Measurements from ENCODE around the gene FBXO34. TPM values are rescaled to one million over a fixed set of nuclear protein-coding genes. Genes with fewer than 3 reads are reported as not detected.

The FBXO34 gene
- total and polyA plus RNA-seq, 2 experiments from 2014 or later: 27.5 to 45.9 TPM

GRCh38 chr14:55228261-55228660 is 43.0 kb upstream of the FBXO34 start:
- H3K9me3 ChIP-seq (ENCODE audit: low read depth): no peaks in the 10 kb centered on the region
- TF ChIP-seq EZH2 (IDR thresholded peaks at IDR 0.05; ENCODE audit: borderline replicate concordance): no peak
- TF ChIP-seq CTCF (IDR thresholded peaks at IDR 0.05; ENCODE audit: poor library complexity): no peak
- TF ChIP-seq EZH2phosphoT487 (IDR thresholded peaks at IDR 0.05; ENCODE audit: low read depth, severe bottlenecking, unreplicated experiment): no peak
- no peaks in the 10 kb centered on the region for H3K79me2 ChIP-seq
- H2AFZ ChIP-seq: no peak overlapping the region
- H4K20me1 ChIP-seq (ENCODE audit: insufficient read depth, poor library complexity, severe bottlenecking): no peaks in the 10 kb centered on the region
- no peaks in the 10 kb centered on the region for H3K36me3 ChIP-seq (replicated peaks; ENCODE audit: insufficient read depth, low read depth)
- no peak overlapping the region for H3K4me3 ChIP-seq
- H3K27me3 ChIP-seq: peaks cover 5% of the 10 kb centered on the region
- no peaks in the 10 kb centered on the region for H3K9me2 ChIP-seq (replicated peaks; ENCODE audit: insufficient read depth)
- no peak overlapping the region for H3K4me2 ChIP-seq
- no peak for DNase-seq (ENCODE audit: low spot score)
- 92% methylated on average over 2 of the region's 2 CpGs for WGBS (ENCODE audit: low lambda C conversion rate, missing lambda C conversion rate)
- H3K4me1 ChIP-seq (ENCODE audit: insufficient read depth): no peaks in the 10 kb centered on the region
- H3K27ac ChIP-seq: no peak overlapping the region

GRCh38 chr14:55233591-55233990 is 37.6 kb upstream of the FBXO34 start:
- TF ChIP-seq CTCF (IDR thresholded peaks at IDR 0.05; ENCODE audit: poor library complexity) (no peak), EZH2 (IDR thresholded peaks at IDR 0.05; ENCODE audit: borderline replicate concordance) (no peak), EZH2phosphoT487 (IDR thresholded peaks at IDR 0.05; ENCODE audit: low read depth, severe bottlenecking, unreplicated experiment) (no peak)
- H2AFZ ChIP-seq: no peak overlapping the region
- H3K4me1 ChIP-seq (ENCODE audit: insufficient read depth): no peaks in the 10 kb centered on the region
- no peak overlapping the region for H3K4me2 ChIP-seq
- H4K20me1 ChIP-seq (ENCODE audit: insufficient read depth, poor library complexity, severe bottlenecking): no peaks in the 10 kb centered on the region
- DNase-seq (ENCODE audit: low spot score): no peak
- H3K27ac ChIP-seq: no peak overlapping the region
- 78% methylated on average over 3 of the region's 3 CpGs for WGBS (ENCODE audit: low lambda C conversion rate, missing lambda C conversion rate)
- H3K36me3 ChIP-seq (replicated peaks; ENCODE audit: insufficient read depth, low read depth): no peaks in the 10 kb centered on the region
- no peaks in the 10 kb centered on the region for H3K79me2 ChIP-seq
- no peaks in the 10 kb centered on the region for H3K9me3 ChIP-seq (ENCODE audit: low read depth)
- peaks cover 17% of the 10 kb centered on the region for H3K27me3 ChIP-seq
- no peak overlapping the region for H3K4me3 ChIP-seq
- no peaks in the 10 kb centered on the region for H3K9me2 ChIP-seq (replicated peaks; ENCODE audit: insufficient read depth)

- DNase-seq (ENCODE audit: low spot score): no peak
- no peak for TF ChIP-seq EZH2phosphoT487 (IDR thresholded peaks at IDR 0.05; ENCODE audit: low read depth, severe bottlenecking, unreplicated experiment)
- TF ChIP-seq EZH2 (IDR thresholded peaks at IDR 0.05; ENCODE audit: borderline replicate concordance): no peak
- TF ChIP-seq CTCF (IDR thresholded peaks at IDR 0.05; ENCODE audit: poor library complexity): no peak
Measured at GRCh38 chr14:55238019-55238680, 33.1 kb upstream of the FBXO34 start.

More at GRCh38 chr14:55238019-55238680, 33.1 kb upstream of the FBXO34 start:
- no peaks in the 10 kb centered on the region for H3K9me3 ChIP-seq (ENCODE audit: low read depth)
- no peak overlapping the region for H3K4me3 ChIP-seq
- H3K4me1 ChIP-seq (ENCODE audit: insufficient read depth): no peaks in the 10 kb centered on the region
- H3K36me3 ChIP-seq (replicated peaks; ENCODE audit: insufficient read depth, low read depth): no peaks in the 10 kb centered on the region
- H2AFZ ChIP-seq: no peak overlapping the region
- H3K27ac ChIP-seq: no peak overlapping the region
- no peaks in the 10 kb centered on the region for H4K20me1 ChIP-seq (ENCODE audit: insufficient read depth, poor library complexity, severe bottlenecking)
- H3K27me3 ChIP-seq: peaks cover 27% of the 10 kb centered on the region
- H3K4me2 ChIP-seq: no peak overlapping the region
- 88% methylated on average over 12 of the region's 12 CpGs for WGBS (ENCODE audit: low lambda C conversion rate, missing lambda C conversion rate)
- no peaks in the 10 kb centered on the region for H3K79me2 ChIP-seq
- no peaks in the 10 kb centered on the region for H3K9me2 ChIP-seq (replicated peaks; ENCODE audit: insufficient read depth)

All from hepatocyte (in vitro differentiated cells).